K562 (cell line): ENCODE results near the gene LENG8. TPM values are rescaled to one million over a fixed set of nuclear protein-coding genes. Genes with fewer than 3 reads are reported as not detected.
A peak's percentile ranks its signal among the peaks of the same experiment; 100 is the strongest.

Experiments used
- ATAC-seq: fragments of 200-7000 bp; cut with Tn5 transposase; 3 replicates; pipeline ENCODE4 v1.9.1; 2020; ENCODE audit warnings: moderate library complexity
- BruUV-seq: library from RNA; stranded (reverse); fragments of 400-500 nt; replicated peaks from 2 replicates; lab custom pipeline; 2021; lab: Mats Ljungman, UMichigan
- CTCF ChIA-PET: fragments of 300-600 bp; formaldehyde crosslinking; extraction: SDS; loops from one replicate; lab custom pipeline; 2021; ENCODE audit warnings: low intra/inter-chr PET ratio; lab: Yijun Ruan, JAX
- POLR2A ChIA-PET: fragments of 300-600, 350-650 bp; sonication (Branson Sonifier 250); formaldehyde crosslinking; extraction: SDS; loops from one replicate; lab custom pipeline; 2021; ENCODE audit warnings: antibody characterized with exemption, inconsistent platforms; lab: Yijun Ruan, JAX
- DNase-seq, 4 experiments: peaks; one replicate each; pipeline versions ENCODE4 v3.0.0 to v3.0.0-alpha.2; 2011 to 2018; ENCODE audit warnings: low spot score in 3 of 4, mixed read lengths in 3 of 4; ENCODE audit errors: extremely low read depth in 1 of 4
- FAIRE-seq: peaks from 2 replicates; lab custom pipeline; 2011; peaks lifted over from hg19 to GRCh38; lab: Jason Lieb, UNC
- H2AFZ ChIP-seq: 2 replicates; pipeline ENCODE4 v1.6.0; 2011; ENCODE audit warnings: low read depth, low read length, control low read depth, inconsistent platforms
- H3K27ac ChIP-seq: fragments of 200-600 bp; 3 replicates; pipeline ENCODE4 v1.8.0; 2011; ENCODE audit warnings: low read depth, mild to moderate bottlenecking, control low read depth, inconsistent platforms, low read length, moderate library complexity, mixed read lengths; ENCODE audit errors: extremely low read depth
- H3K27me3 ChIP-seq, 2 experiments: fragments of 300-600 bp in 1 of 2; 2 replicates in 1 of 2; 3 replicates in 1 of 2; pipeline versions ENCODE4 v1.6.0 to v1.8.0; 2011; ENCODE audit warnings: inconsistent platforms in 2 of 2, low read length in 2 of 2, mild to moderate bottlenecking in 1 of 2, mixed read lengths in 1 of 2, moderate library complexity in 1 of 2; ENCODE audit not compliant: control insufficient read depth in 2 of 2, insufficient read depth in 2 of 2
- H3K36me3 ChIP-seq: fragments of 300-600 bp; 3 replicates; pipeline ENCODE4 v1.8.0; 2011; ENCODE audit warnings: mild to moderate bottlenecking, low read length, inconsistent platforms; ENCODE audit not compliant: control insufficient read depth, insufficient read depth
- H3K4me1 ChIP-seq, 2 experiments: fragments of 200-600 bp in 1 of 2; replicated peaks in 1 of 2; 2 replicates in 1 of 2; 3 replicates in 1 of 2; pipeline versions ENCODE4 v1.5.1 to v1.8.0; 2011; ENCODE audit warnings: inconsistent platforms in 2 of 2, low read length in 2 of 2, mild to moderate bottlenecking in 1 of 2, mixed read lengths in 1 of 2, moderate library complexity in 1 of 2; ENCODE audit not compliant: control insufficient read depth in 2 of 2, insufficient read depth in 2 of 2
- H3K4me2 ChIP-seq: 2 replicates; pipeline ENCODE4 v1.6.1; 2011; ENCODE audit warnings: low read length, control low read depth, inconsistent platforms, mixed read lengths; ENCODE audit not compliant: insufficient read depth
- H3K4me3 ChIP-seq: fragments of 200-600 bp; sonication (generic), shearing (Covaris generic); 2 replicates; pipeline ENCODE4 v1.5.1; 2016; ENCODE audit warnings: control low read depth, inconsistent platforms
- H3K79me2 ChIP-seq: fragments of 200-600 bp; 3 replicates; pipeline ENCODE4 v1.8.0; 2011; ENCODE audit warnings: low read length, inconsistent platforms; ENCODE audit not compliant: control insufficient read depth, insufficient read depth
- H3K9ac ChIP-seq, 2 experiments: 2 replicates each; pipeline versions ENCODE4 v1.6.0 to v1.6.1; 2011; ENCODE audit warnings: low read depth in 2 of 2, low read length in 2 of 2, control low read depth in 1 of 2, inconsistent platforms in 1 of 2, mild to moderate bottlenecking in 1 of 2, mixed read lengths in 1 of 2; ENCODE audit not compliant: insufficient read depth in 1 of 2
- H3K9me1 ChIP-seq: one replicate; pipeline ENCODE4 v1.6.0; 2011; ENCODE audit warnings: inconsistent platforms, mild to moderate bottlenecking, low read length, moderate library complexity; ENCODE audit not compliant: control insufficient read depth, insufficient read depth
- H3K9me3 ChIP-seq: replicated peaks from 2 replicates; pipeline ENCODE4 v1.5.1; 2011; ENCODE audit warnings: low read depth, low read length, inconsistent platforms; ENCODE audit not compliant: control insufficient read depth, insufficient read depth
- H4K20me1 ChIP-seq: replicated peaks from 2 replicates; pipeline ENCODE4 v1.6.1; 2011; ENCODE audit warnings: low read length, inconsistent platforms, mixed read lengths; ENCODE audit not compliant: control insufficient read depth, insufficient read depth
- CBFA2T3 ChIP-seq: fragments of 450-650 bp; IDR thresholded peaks from 2 replicates; pipeline ENCODE4 v1.6.1; 2017
- CC2D1A ChIP-seq: fragments of 450-650 bp; IDR thresholded peaks from 2 replicates; pipeline ENCODE4 v1.6.1; 2017; ENCODE audit warnings: mild to moderate bottlenecking
- EWSR1 ChIP-seq: fragments of 450-650 bp; IDR thresholded peaks from 2 replicates; pipeline ENCODE4 v1.6.1; 2018; ENCODE audit warnings: borderline replicate concordance, mild to moderate bottlenecking, low read depth, moderate library complexity; ENCODE audit not compliant: partially characterized antibody
- EZH2 ChIP-seq: IDR thresholded peaks from 2 replicates; pipeline ENCODE4 v1.6.1; 2012; ENCODE audit warnings: low read depth, mild to moderate bottlenecking, inconsistent platforms, low read length, borderline replicate concordance
- POLR2AphosphoS2 ChIP-seq: IDR thresholded peaks from 2 replicates; pipeline ENCODE4 v1.6.1; 2012; ENCODE audit warnings: low read length, improper control_type of control experiment
- ZBTB7A ChIP-seq: IDR thresholded peaks from 2 replicates; pipeline ENCODE4 v1.6.1; 2011; ENCODE audit warnings: low read depth, mild to moderate bottlenecking, low read length, moderate library complexity, borderline replicate concordance; ENCODE audit not compliant: control insufficient read depth
- ZNF431 ChIP-seq: sonication (generic); formaldehyde crosslinking; IDR thresholded peaks from 2 replicates; pipeline ENCODE4 v1.8.0; 2022; ENCODE audit warnings: mild to moderate bottlenecking, missing genetic modification reagents
- WGBS: fragments of 100-300 bp; shearing (Covaris generic); methylation state at CpG from one replicate; pipeline ENCODE4 v1.1.6; 2016; ENCODE audit warnings: low coverage, mixed read lengths; ENCODE audit not compliant: insufficient coverage; ENCODE audit errors: missing lambda C conversion rate; 5-methylcytosine and 5-hydroxymethylcytosine counted together
- in situ Hi-C: fragments of 300-500 bp; cut with MboI; formaldehyde crosslinking; loops from 4 replicates; pipeline ENCODE4 v1.15.0; 2018; ENCODE audit warnings: inconsistent platforms, mixed read lengths
- intact Hi-C: fragments of 100-400 bp; cut with micrococcal nuclease; formaldehyde crosslinking; loops from 2 replicates; pipeline ENCODE4 v1.14.2; 2022
- polyA plus RNA-seq, 8 experiments: library from polyadenylated mRNA; depleted of rRNA in 4 of 8; stranded (reverse) in 5 of 8; unstranded in 3 of 8; fragments of >200 nt; fragmentation: Nextera tagmentation in 2 of 8; fragmentation: Illumina TruSeq in 1 of 8; extraction: Ambion mirVana in 2 of 8; extraction: Trizol in 1 of 8; gene quantifications; 2 replicates each; pipeline versions ENCODE4 v1.2.1 to v1.2.3, GENCODE V29; 2011 to 2014; ENCODE audit warnings: inconsistent platforms in 1 of 8, missing spikeins in 1 of 8
- total RNA-seq, 7 experiments: library from RNA; depleted of rRNA in 6 of 7; stranded (reverse); fragments of >200 nt in 6 of 7; fragmentation: Illumina TruSeq in 2 of 7; extraction: Trizol in 2 of 7; gene quantifications; 2 replicates each; pipeline versions ENCODE4 v1.2.1 to v1.2.3, GENCODE V29; 2011 to 2021; ENCODE audit warnings: low replicate concordance in 1 of 7

Gene LENG8
- total and polyA plus RNA-seq, 9 of the 15 experiments (the other 6 are each of a cell fraction or from before 2014, with no cell fraction given), result 0.74 to 146 (median 28.1) TPM

DNA sequence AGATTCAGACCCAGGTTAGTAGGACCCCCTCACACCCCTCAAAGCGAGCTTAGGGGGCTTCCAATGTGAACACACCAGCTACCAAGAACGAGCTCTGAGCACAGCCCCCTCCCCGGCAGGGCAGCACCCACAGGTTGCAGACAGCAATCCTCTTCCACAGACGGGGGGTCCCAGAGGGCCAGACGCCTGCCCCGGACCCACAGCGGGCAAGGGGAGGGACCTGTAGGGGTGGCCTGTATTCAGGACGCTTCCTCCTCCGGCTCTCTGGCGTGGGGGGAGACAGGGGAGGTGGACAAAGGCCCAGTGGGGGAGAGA, 29.0 kb upstream of the LENG8 start:
- DNase-seq (no peak), FAIRE-seq (no peak)
- H3K27me3 ChIP-seq, result peaks cover 24 to 54% of the 10 kb centered on the region in 2 experiments

GRCh38 chr19:54420383-54421168, 28.4 kb upstream of the LENG8 start:
- ATAC-seq (no peak; the same call in 2 of the 3 replicates), DNase-seq (peak in 3 of 4 experiments; percentile 30 to 53 (median 51)), FAIRE-seq (no peak)
- Histone ChIP-seq H3K27me3 (peaks cover 29 to 60% of the 10 kb centered on the region in 2 experiments), H3K79me2 (no peaks in the 10 kb centered on the region), H3K9ac (no peak overlapping the region), H2AFZ (no peak overlapping the region), H3K9me3 (no peaks in the 10 kb centered on the region), H3K4me3 (no peak overlapping the region), H4K20me1 (peaks cover 9% of the 10 kb centered on the region; the same call in 1 of the 2 replicates), H3K4me1 (peaks cover 0 to 40% of the 10 kb centered on the region in 2 experiments; a peak in 3 of 5 replicates), H3K36me3 (no peaks in the 10 kb centered on the region), H3K4me2 (no peak overlapping the region), H3K27ac (no peak overlapping the region), H3K9me1 (no peaks in the 10 kb centered on the region)
- intact Hi-C loops, result no loop called here
- TF ChIP-seq ZBTB7A (0 out of 2 replicates have a peak, but pooled peaks have one; percentile 18), EWSR1 (no peak), CC2D1A (no peak)
- ChIA-PET CTCF (no interaction called here), POLR2A (interaction anchor here (0.6 to 1.6 kb wide), 3 partner anchors 9 to 13 kb away, joined by 3 to 5 read pairs (median 4); no protein-coding TSS in a partner anchor)
- 3% methylated on average over 20 of the region's 37 CpGs for WGBS
- no TSS peak for BruUV-seq
- in situ Hi-C loops, result no loop called here

More for the DNA sequence above, 29.0 kb upstream of the LENG8 start:
- Histone ChIP-seq H3K36me3 (no peaks in the 10 kb centered on the region), H3K79me2 (no peaks in the 10 kb centered on the region), H3K9me1 (no peaks in the 10 kb centered on the region), H3K27ac (no peak overlapping the region), H3K9ac (no peak overlapping the region), H3K4me3 (no peak overlapping the region), H3K9me3 (no peaks in the 10 kb centered on the region), H4K20me1 (peaks cover 9% of the 10 kb centered on the region; the same call in 1 of the 2 replicates), H3K4me2 (no peak overlapping the region), H2AFZ (no peak overlapping the region), H3K4me1 (peaks cover 0 to 40% of the 10 kb centered on the region in 2 experiments; a peak in 3 of 5 replicates)
- CTCF ChIA-PET, result no interaction called here
- POLR2A ChIA-PET, result interaction anchor here (1.0 kb wide), 1 partner anchor 10 kb away, joined by 5 read pairs; no protein-coding TSS in a partner anchor
- WGBS, result 0% methylated on average over 8 of the region's 10 CpGs
- intact Hi-C loops, result no loop called here
- in situ Hi-C loops, result no loop called here
- no peak for TF ChIP-seq EZH2
- TF ChIP-seq CBFA2T3, result no peak
- TF ChIP-seq POLR2AphosphoS2, result no peak
- no peak for TF ChIP-seq ZNF431 (CRISPR knock-in tag)
- BruUV-seq, result no TSS peak
- no peak for ATAC-seq
